Left renal pelvis (tissue), 4 donors: ENCODE results near the gene GINS1. TPM values are rescaled to one million over a fixed set of nuclear protein-coding genes. Genes with fewer than 3 reads are reported as not detected.

ENCODE experiments used
- DNase-seq, 4 donors: peaks; one replicate each; pipeline ENCODE4 v3.0.0-alpha.2; 2013; ENCODE audit warnings: low read depth in 4 of 4, low spot score in 3 of 4
- polyA plus RNA-seq, 4 donors: library from polyadenylated mRNA; unstranded; fragments of 120-200 nt; gene quantifications; one replicate each; pipeline ENCODE4 v1.2.1, GENCODE V29; 2013; ENCODE audit not compliant: insufficient read length in 4 of 4

Gene GINS1
- polyA plus RNA-seq, 4 donors: 11.6 to 21.4 (median 19.7) TPM

GRCh38 chr20:25452333-25452732, 44.9 kb downstream of the GINS1 start:
- DNase-seq: no peak

GRCh38 chr20:25453035-25453810, 45.8 kb downstream of the GINS1 start:
- no peak for DNase-seq

- no peak for DNase-seq
Observed at GRCh38 chr20:25454153-25454900, 46.9 kb downstream of the GINS1 start.

GRCh38 chr20:25457886-25458680, 50.6 kb downstream of the GINS1 start:
- no peak for DNase-seq

- DNase-seq: no peak
Observed at GRCh38 chr20:25459111-25459830, 51.8 kb downstream of the GINS1 start.

GRCh38 chr20:25459916-25460535, 52.6 kb downstream of the GINS1 start:
- DNase-seq: no peak

- no peak for DNase-seq
Observed at GRCh38 chr20:25460566-25461280, 53.2 kb downstream of the GINS1 start.

GRCh38 chr20:25461281-25461650, 53.8 kb downstream of the GINS1 start:
- no peak for DNase-seq

GRCh38 chr20:25461786-25462545, 54.5 kb downstream of the GINS1 start:
- no peak for DNase-seq

- no peak for DNase-seq
Observed at GRCh38 chr20:25464501-25465242, 57.2 kb downstream of the GINS1 start.

- no peak for DNase-seq
Observed at GRCh38 chr20:25465243-25466135, 58.0 kb downstream of the GINS1 start.

- no peak for DNase-seq
Observed at GRCh38 chr20:25466846-25467245, 59.4 kb downstream of the GINS1 start.

- DNase-seq: no peak
Observed at GRCh38 chr20:25467441-25467840, 60.0 kb downstream of the GINS1 start.

GRCh38 chr20:25468126-25469075, 60.9 kb downstream of the GINS1 start:
- no peak for DNase-seq

- DNase-seq: no peak
Observed at GRCh38 chr20:25469558-25469957, 62.1 kb downstream of the GINS1 start.

- DNase-seq: no peak
Observed at GRCh38 chr20:25470045-25470444, 62.6 kb downstream of the GINS1 start.
